GM06990 (cell line): Measurements from ENCODE around the gene TMEM161A.
"Not testable (repeated sequence)": the region's sequence is repeated elsewhere in the genome, so short reads cannot be mapped to it uniquely, and the experiment has no call there.

ENCODE experiments used
- DNase-seq: peaks from one replicate; pipeline ENCODE4 v3.0.0-alpha.2; 2011; ENCODE audit not compliant: insufficient read length; ENCODE audit errors: extremely low read depth
- H3K27me3 ChIP-seq: replicated peaks from 2 replicates; pipeline ENCODE4 v1.6.0; 2011; ENCODE audit warnings: low read length; ENCODE audit not compliant: control insufficient read depth, insufficient read depth
- H3K36me3 ChIP-seq: 2 replicates; pipeline ENCODE4 v1.5.1; 2011; ENCODE audit warnings: low read length; ENCODE audit not compliant: control insufficient read depth, insufficient read depth
- H3K4me3 ChIP-seq: replicated peaks from 2 replicates; pipeline ENCODE4 v1.5.1; 2011; ENCODE audit warnings: low read depth, mild to moderate bottlenecking, control low read depth, low read length
- CTCF ChIP-seq: IDR thresholded peaks from 2 replicates; pipeline ENCODE4 v1.5.1; 2011; ENCODE audit warnings: low read length, control low read depth, mild to moderate bottlenecking, inconsistent platforms; ENCODE audit not compliant: insufficient read depth, poor library complexity, severe bottlenecking

TMEM161A gene

GRCh38 chr19:19106056-19106551 is 32.2 kb downstream of the TMEM161A start:
- H3K4me3 ChIP-seq: no peak overlapping the region
- H3K27me3 ChIP-seq: no peaks in the 10 kb centered on the region
- no peak for TF ChIP-seq CTCF
- H3K36me3 ChIP-seq: peaks cover 7% of the 10 kb centered on the region
- DNase-seq: no peak

GRCh38 chr19:19105365-19106055 is 32.8 kb downstream of the TMEM161A start:
- Histone ChIP-seq H3K4me3 (no peak overlapping the region), H3K36me3 (peaks cover 7% of the 10 kb centered on the region), H3K27me3 (no peaks in the 10 kb centered on the region)
- no peak for TF ChIP-seq CTCF
- no peak for DNase-seq

- no peak for TF ChIP-seq CTCF
- no peak overlapping the region for H3K4me3 ChIP-seq
- H3K27me3 ChIP-seq: no peaks in the 10 kb centered on the region
- H3K36me3 ChIP-seq: peaks cover 8% of the 10 kb centered on the region
- DNase-seq: no peak
Observed at GRCh38 chr19:19103167-19103566, 35.1 kb downstream of the TMEM161A start.

- DNase-seq, H3K4me3 ChIP-seq, H3K27me3 ChIP-seq, H3K36me3 ChIP-seq: not testable (repeated sequence)
Observed at GRCh38 chr19:19102566-19102965, 35.7 kb downstream of the TMEM161A start.

- Histone ChIP-seq H3K36me3 (peaks cover 14% of the 10 kb centered on the region), H3K27me3 (no peaks in the 10 kb centered on the region), H3K4me3 (no peak overlapping the region)
- DNase-seq: no peak
- no peak for TF ChIP-seq CTCF
Observed at GRCh38 chr19:19101540-19101939, 36.7 kb downstream of the TMEM161A start.

GRCh38 chr19:19098703-19099632 is 39.3 kb downstream of the TMEM161A start:
- TF ChIP-seq CTCF: no peak

More at GRCh38 chr19:19098703-19099632, 39.3 kb downstream of the TMEM161A start:
- H3K27me3 ChIP-seq: no peaks in the 10 kb centered on the region
- no peak overlapping the region for H3K4me3 ChIP-seq
- DNase-seq: no peak
- H3K36me3 ChIP-seq: peaks cover 14% of the 10 kb centered on the region
